K562 (cell line): Measurements from ENCODE around the gene LMNTD2. TPM values are rescaled to one million over a fixed set of nuclear protein-coding genes. Genes with fewer than 3 reads are reported as not detected.

Experiments
- ATF7 ChIP-seq: fragments of 450-650 bp; IDR thresholded peaks from 2 replicates; pipeline ENCODE4 v1.7.1; 2014; ENCODE audit warnings: mild to moderate bottlenecking, moderate library complexity
- CBFA2T3 ChIP-seq: fragments of 450-650 bp; IDR thresholded peaks from 2 replicates; pipeline ENCODE4 v1.6.1; 2017
- CBX1 ChIP-seq: sonication (generic); IDR thresholded peaks from 2 replicates; pipeline ENCODE4 v1.6.1; 2016; ENCODE audit warnings: antibody characterized with exemption, low read depth, mild to moderate bottlenecking
- CHD1 ChIP-seq: fragments of 200-600 bp; sonication (generic); IDR thresholded peaks from one replicate; pipeline ENCODE4 v1.6.1; 2012; ENCODE audit warnings: mild to moderate bottlenecking, moderate library complexity, low read length, inconsistent platforms
- CREB3L1 ChIP-seq: fragments of 450-650 bp; IDR thresholded peaks from 2 replicates; pipeline ENCODE4 v1.6.1; 2014; ENCODE audit warnings: low read depth, mild to moderate bottlenecking, moderate library complexity, borderline replicate concordance
- CTBP1 ChIP-seq: fragments of 450-650 bp; IDR thresholded peaks from 2 replicates; pipeline ENCODE4 v1.6.1; 2016; ENCODE audit warnings: borderline replicate concordance
- ERF ChIP-seq: fragments of 450-650 bp; formaldehyde crosslinking; IDR thresholded peaks from 2 replicates; pipeline ENCODE4 v1.4.0; 2020; ENCODE audit warnings: mild to moderate bottlenecking, mixed read lengths
- FIP1L1 ChIP-seq: fragments of 200-400 bp; formaldehyde crosslinking; IDR thresholded peaks from 2 replicates; pipeline ENCODE4 v1.6.1; 2018; ENCODE audit warnings: mild to moderate bottlenecking, low read depth, low read length; ENCODE audit not compliant: poor library complexity, severe bottlenecking
- ID3 ChIP-seq, 2 experiments: fragments of 250-450 bp in 1 of 2; fragments of 450-650 bp in 1 of 2; sonication (Bioruptor Pico) in 1 of 2; IDR thresholded peaks; 2 replicates each; pipeline versions ENCODE4 v1.6.1 to v1.8.0; 2016 to 2021; ENCODE audit warnings: mild to moderate bottlenecking in 2 of 2, moderate library complexity in 2 of 2, missing compliant biosample characterization in 1 of 2, missing genetic modification characterization in 1 of 2
- KLF1 ChIP-seq: fragments of 450-650 bp; IDR thresholded peaks from 2 replicates; pipeline ENCODE4 v1.6.1; 2016; ENCODE audit warnings: missing genetic modification characterization, missing compliant biosample characterization
- NEUROD1 ChIP-seq: fragments of 150-350 bp; IDR thresholded peaks from 2 replicates; pipeline ENCODE4 v1.6.1; 2014; ENCODE audit warnings: borderline replicate concordance, low read length, low read depth; ENCODE audit not compliant: partially characterized antibody
- POLR2B ChIP-seq: fragments of 450-650 bp; IDR thresholded peaks from 2 replicates; pipeline ENCODE4 v1.6.1; 2018; ENCODE audit warnings: low read depth; ENCODE audit not compliant: partially characterized antibody
- PYGO2 ChIP-seq: fragments of 450-650 bp; IDR thresholded peaks from 2 replicates; pipeline ENCODE4 v1.6.1; 2016; ENCODE audit warnings: mild to moderate bottlenecking, missing genetic modification characterization, moderate library complexity, missing compliant biosample characterization
- SAP30 ChIP-seq: fragments of 200-600 bp; sonication (generic); IDR thresholded peaks from 2 replicates; pipeline ENCODE4 v1.6.1; 2012; ENCODE audit warnings: borderline replicate concordance, low read depth, mild to moderate bottlenecking, moderate library complexity, low read length, control low read depth, inconsistent platforms; ENCODE audit not compliant: insufficient read depth, poor library complexity, severe bottlenecking
- ZBTB2 ChIP-seq: fragments of 450-650 bp; IDR thresholded peaks from 2 replicates; pipeline ENCODE4 v1.6.1; 2016; ENCODE audit warnings: antibody characterized with exemption
- ZNF174 ChIP-seq: fragments of 250-450 bp; sonication (Bioruptor Pico); IDR thresholded peaks from 2 replicates; pipeline ENCODE4 v1.4.0; 2020; ENCODE audit warnings: mild to moderate bottlenecking
- ZNF592 ChIP-seq: fragments of 450-650 bp; IDR thresholded peaks from 2 replicates; pipeline ENCODE4 v1.6.1; 2017; ENCODE audit warnings: antibody characterized with exemption, mild to moderate bottlenecking
- ZNF766 ChIP-seq: fragments of 200-800 bp; sonication (Bioruptor generic); conservative IDR thresholded peaks from 2 replicates; pipeline ENCODE4 v1.6.1; 2016; ENCODE audit warnings: missing genetic modification characterization, missing compliant biosample characterization
- ZNF830 ChIP-seq: fragments of 250-450 bp; sonication (Bioruptor Pico); IDR thresholded peaks from 2 replicates; pipeline ENCODE4 v1.5.0; 2021; ENCODE audit warnings: mild to moderate bottlenecking
- polyA plus RNA-seq, 8 experiments: library from polyadenylated mRNA; depleted of rRNA in 4 of 8; stranded (reverse) in 5 of 8; unstranded in 3 of 8; fragments of >200 nt; fragmentation: Nextera tagmentation in 2 of 8; fragmentation: Illumina TruSeq in 1 of 8; extraction: Ambion mirVana in 2 of 8; extraction: Trizol in 1 of 8; gene quantifications; 2 replicates each; pipeline versions ENCODE4 v1.2.1 to v1.2.3, GENCODE V29; 2011 to 2014; ENCODE audit warnings: inconsistent platforms in 1 of 8, missing spikeins in 1 of 8
- total RNA-seq, 7 experiments: library from RNA; depleted of rRNA in 6 of 7; stranded (reverse); fragments of >200 nt in 6 of 7; fragmentation: Illumina TruSeq in 2 of 7; extraction: Trizol in 2 of 7; gene quantifications; 2 replicates each; pipeline versions ENCODE4 v1.2.1 to v1.2.3, GENCODE V29; 2011 to 2021; ENCODE audit warnings: low replicate concordance in 1 of 7

The LMNTD2 gene
- total and polyA plus RNA-seq, 9 of the 15 experiments (the other 6 are each of a cell fraction or from before 2014, with no cell fraction given), result 0.48 to 4.2 (median 1.5) TPM; not detected in 3

- no peak for TF ChIP-seq PYGO2 (tag)
- TF ChIP-seq CTBP1, result peak; percentile 33; the same call in 1 of the 2 replicates
- TF ChIP-seq ID3 (CRISPR knock-in tag; IDR thresholded peaks at IDR 0.05), result no peak
- 0 out of 2 replicates have a peak, but pooled peaks have one; percentile 51 for TF ChIP-seq ID3 (tag; IDR thresholded peaks at IDR 0.05)
- TF ChIP-seq CHD1, result no peak
- TF ChIP-seq ERF (CRISPR knock-in tag), result peak; percentile 67; the same call in 1 of the 2 replicates
- peak; percentile 79 for TF ChIP-seq POLR2B
- 0 out of 2 replicates have a peak, but pooled peaks have one; percentile 39 for TF ChIP-seq CBX1
- peak; percentile 96 for TF ChIP-seq SAP30
- peak; percentile 72; the same call in 1 of the 2 replicates for TF ChIP-seq ZNF766 (CRISPR knock-in tag)
- peak; percentile 64 for TF ChIP-seq ATF7
- peak; percentile 89 for TF ChIP-seq FIP1L1
- peak; percentile 92 for TF ChIP-seq ZNF830 (CRISPR knock-in tag)
- peak; percentile 88 for TF ChIP-seq ZNF592
- peak; percentile 71 for TF ChIP-seq ZBTB2
- TF ChIP-seq CREB3L1, result peak; percentile 74; the same call in 1 of the 2 replicates
- TF ChIP-seq KLF1 (tag), result no peak
- TF ChIP-seq NEUROD1, result peak; percentile 33
- TF ChIP-seq ZNF174 (CRISPR knock-in tag), result 0 out of 2 replicates have a peak, but pooled peaks have one; percentile 11
- 0 out of 2 replicates have a peak, but pooled peaks have one; percentile 9 for TF ChIP-seq CBFA2T3
Observed at GRCh38 chr11:506238-506994, 54.1 kb downstream of the LMNTD2 start (continued).
